WTC11 (cell line): ENCODE results near the gene ANO2. TPM values are rescaled to one million over a fixed set of nuclear protein-coding genes. Genes with fewer than 3 reads are reported as not detected.

ENCODE experiments used
- ATAC-seq: fragments of 200-7000 bp; cut with Tn5 transposase; 2 replicates; pipeline ENCODE4 v1.10.0; 2021; ENCODE audit warnings: mild to moderate bottlenecking, moderate library complexity
- CTCF ChIA-PET: fragments of 300-600 bp; sonication (Branson Sonifier 250); formaldehyde crosslinking; loops from one replicate; lab custom pipeline; 2021; ENCODE audit warnings: antibody characterized with exemption; lab: Charles Lee
- POLR2A ChIA-PET: fragments of 350-600 bp; sonication (Branson Sonifier 250); formaldehyde crosslinking; loops from one replicate; lab custom pipeline; 2021; ENCODE audit warnings: antibody characterized with exemption; lab: Charles Lee
- DNase-seq: peaks from one replicate; pipeline ENCODE4 v3.0.0; 2021; ENCODE audit warnings: low spot score
- H3K27ac Mint-ChIP-seq: 2 replicates; pipeline ENCODE4 v1.8.0; 2021; ENCODE audit warnings: mixed read lengths
- H3K27me3 Mint-ChIP-seq: 2 replicates; pipeline ENCODE4 v1.8.0; 2021; ENCODE audit warnings: low read depth, mild to moderate bottlenecking, moderate library complexity, mixed read lengths
- H3K36me3 Mint-ChIP-seq: 2 replicates; pipeline ENCODE4 v1.8.0; 2021; ENCODE audit warnings: mixed read lengths
- H3K4me1 Mint-ChIP-seq: 2 replicates; pipeline ENCODE4 v1.8.0; 2022; ENCODE audit warnings: mixed read lengths
- H3K4me3 Mint-ChIP-seq: 2 replicates; pipeline ENCODE4 v1.8.0; 2021; ENCODE audit warnings: mild to moderate bottlenecking, moderate library complexity, mixed read lengths
- H3K9me3 Mint-ChIP-seq: 2 replicates; pipeline ENCODE4 v1.8.0; 2021; ENCODE audit warnings: mixed read lengths
- ELF4 ChIP-seq: sonication (generic); formaldehyde crosslinking; IDR thresholded peaks from 2 replicates; pipeline ENCODE4 v1.8.1; 2022; ENCODE audit warnings: low read depth, mild to moderate bottlenecking, moderate library complexity, missing genetic modification reagents
- EMX1 ChIP-seq: fragments of 250-450 bp; sonication (Bioruptor Pico); IDR thresholded peaks from 2 replicates; pipeline ENCODE4 v1.8.0; 2021; ENCODE audit warnings: mild to moderate bottlenecking
- NR3C1 ChIP-seq: sonication (generic); formaldehyde crosslinking; conservative IDR thresholded peaks from 2 replicates; pipeline ENCODE4 v1.8.1; 2023; ENCODE audit warnings: low read depth, mild to moderate bottlenecking, missing genetic modification reagents
- ZNF138 ChIP-seq: sonication (generic); formaldehyde crosslinking; conservative IDR thresholded peaks from 2 replicates; pipeline ENCODE4 v1.8.1; 2022; ENCODE audit warnings: mild to moderate bottlenecking, moderate library complexity, missing genetic modification reagents
- total RNA-seq: library from RNA; stranded (reverse); gene quantifications from 3 replicates; pipeline ENCODE4 v1.2.3, GENCODE V29; 2021
- TF ChIP-seq, protein P1 (sequence below): sonication (generic); formaldehyde crosslinking; conservative IDR thresholded peaks from 2 replicates; pipeline ENCODE4 v1.8.1; 2023; ENCODE audit warnings: mild to moderate bottlenecking, low read depth, missing genetic modification reagents, moderate library complexity
- TF ChIP-seq, protein P2 (sequence below): sonication (generic); formaldehyde crosslinking; IDR thresholded peaks from 2 replicates; pipeline ENCODE4 v1.8.0; 2022; ENCODE audit warnings: missing genetic modification reagents
- TF ChIP-seq, protein P3 (sequence below): fragments of 250-450 bp; sonication (Bioruptor Pico); IDR thresholded peaks from 2 replicates; pipeline ENCODE4 v1.9.0; 2021; ENCODE audit warnings: mild to moderate bottlenecking
- TF ChIP-seq, protein P4 (sequence below): fragments of 250-450 bp; sonication (Bioruptor Pico); IDR thresholded peaks from 2 replicates; pipeline ENCODE4 v1.9.0; 2021; ENCODE audit warnings: mild to moderate bottlenecking
- TF ChIP-seq, protein P5 (sequence below): fragments of 250-450 bp; sonication (Bioruptor Pico); IDR thresholded peaks from 2 replicates; pipeline ENCODE4 v1.8.0; 2021; ENCODE audit warnings: mild to moderate bottlenecking

The ANO2 gene
- total RNA-seq, 1 experiment from 2014 or later = 2.8 TPM

DNA sequence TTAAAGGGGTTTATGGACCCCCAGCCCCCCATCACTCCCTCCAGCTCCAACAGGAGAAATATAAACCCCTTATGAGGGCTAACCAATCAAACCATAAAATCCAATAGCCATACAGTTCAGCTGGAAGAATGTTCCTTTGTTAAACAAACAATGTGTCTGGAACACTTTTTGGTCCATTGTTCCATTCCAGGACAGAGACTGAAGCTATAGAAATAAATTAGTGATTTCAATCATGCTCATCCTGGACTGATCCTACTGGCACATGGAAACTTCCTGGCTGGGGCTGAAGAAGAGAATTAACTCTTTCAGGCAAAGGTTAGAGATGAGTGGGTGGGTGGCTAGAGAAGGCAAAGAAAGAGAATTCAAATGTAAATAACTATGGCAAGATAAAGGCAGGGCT is 63.4 kb downstream of the ANO2 start:
- Mint-ChIP-seq H3K27ac (no peak overlapping the region), H3K4me3 (no peak overlapping the region), H3K36me3 (no peaks in the 10 kb centered on the region), H3K9me3 (no peaks in the 10 kb centered on the region), H3K27me3 (no peaks in the 10 kb centered on the region; the same call in 1 of the 2 replicates), H3K4me1 (peaks cover 12% of the 10 kb centered on the region)
- POLR2A ChIA-PET = no interaction called here
- CTCF ChIA-PET = no interaction called here
- no peak for DNase-seq
- no peak for TF ChIP-seq ZNF138 (CRISPR knock-in tag)
- no peak for ATAC-seq

DNA sequence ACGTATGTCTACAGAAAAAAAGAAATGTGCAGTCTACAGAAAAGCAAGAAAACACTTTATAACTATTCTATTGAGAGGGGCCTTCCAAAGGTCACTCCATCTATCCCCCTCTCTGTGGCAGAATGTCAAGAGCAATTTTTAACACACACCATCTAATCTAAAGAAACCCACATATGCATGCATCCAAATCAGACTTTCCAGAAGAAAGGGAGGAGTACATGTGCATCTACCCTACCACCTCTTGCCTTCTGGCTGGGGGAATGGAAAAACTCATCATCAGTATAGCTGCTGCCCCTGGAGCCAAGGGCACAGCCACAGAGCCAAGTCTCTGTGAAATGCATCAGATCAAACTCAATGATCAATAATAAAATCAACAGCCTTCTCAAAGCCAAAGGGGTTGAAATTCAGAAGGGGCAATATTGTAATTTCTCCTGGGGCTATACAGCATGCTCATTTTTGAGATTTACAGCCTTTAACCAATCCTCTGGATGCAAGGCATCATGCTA is 63.9 kb downstream of the ANO2 start:
- Mint-ChIP-seq H3K9me3 (no peaks in the 10 kb centered on the region), H3K4me3 (no peak overlapping the region), H3K27ac (no peak overlapping the region), H3K4me1 (peaks cover 12% of the 10 kb centered on the region), H3K36me3 (no peaks in the 10 kb centered on the region), H3K27me3 (no peaks in the 10 kb centered on the region; the same call in 1 of the 2 replicates)
- ATAC-seq (no peak), DNase-seq (no peak)
- TF ChIP-seq, protein P1, sequence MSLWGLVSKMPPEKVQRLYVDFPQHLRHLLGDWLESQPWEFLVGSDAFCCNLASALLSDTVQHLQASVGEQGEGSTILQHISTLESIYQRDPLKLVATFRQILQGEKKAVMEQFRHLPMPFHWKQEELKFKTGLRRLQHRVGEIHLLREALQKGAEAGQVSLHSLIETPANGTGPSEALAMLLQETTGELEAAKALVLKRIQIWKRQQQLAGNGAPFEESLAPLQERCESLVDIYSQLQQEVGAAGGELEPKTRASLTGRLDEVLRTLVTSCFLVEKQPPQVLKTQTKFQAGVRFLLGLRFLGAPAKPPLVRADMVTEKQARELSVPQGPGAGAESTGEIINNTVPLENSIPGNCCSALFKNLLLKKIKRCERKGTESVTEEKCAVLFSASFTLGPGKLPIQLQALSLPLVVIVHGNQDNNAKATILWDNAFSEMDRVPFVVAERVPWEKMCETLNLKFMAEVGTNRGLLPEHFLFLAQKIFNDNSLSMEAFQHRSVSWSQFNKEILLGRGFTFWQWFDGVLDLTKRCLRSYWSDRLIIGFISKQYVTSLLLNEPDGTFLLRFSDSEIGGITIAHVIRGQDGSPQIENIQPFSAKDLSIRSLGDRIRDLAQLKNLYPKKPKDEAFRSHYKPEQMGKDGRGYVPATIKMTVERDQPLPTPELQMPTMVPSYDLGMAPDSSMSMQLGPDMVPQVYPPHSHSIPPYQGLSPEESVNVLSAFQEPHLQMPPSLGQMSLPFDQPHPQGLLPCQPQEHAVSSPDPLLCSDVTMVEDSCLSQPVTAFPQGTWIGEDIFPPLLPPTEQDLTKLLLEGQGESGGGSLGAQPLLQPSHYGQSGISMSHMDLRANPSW (CRISPR knock-in tag) = no peak
- TF ChIP-seq NR3C1 (no peak), EMX1 (CRISPR knock-in tag) (no peak)
- TF ChIP-seq, protein P2, sequence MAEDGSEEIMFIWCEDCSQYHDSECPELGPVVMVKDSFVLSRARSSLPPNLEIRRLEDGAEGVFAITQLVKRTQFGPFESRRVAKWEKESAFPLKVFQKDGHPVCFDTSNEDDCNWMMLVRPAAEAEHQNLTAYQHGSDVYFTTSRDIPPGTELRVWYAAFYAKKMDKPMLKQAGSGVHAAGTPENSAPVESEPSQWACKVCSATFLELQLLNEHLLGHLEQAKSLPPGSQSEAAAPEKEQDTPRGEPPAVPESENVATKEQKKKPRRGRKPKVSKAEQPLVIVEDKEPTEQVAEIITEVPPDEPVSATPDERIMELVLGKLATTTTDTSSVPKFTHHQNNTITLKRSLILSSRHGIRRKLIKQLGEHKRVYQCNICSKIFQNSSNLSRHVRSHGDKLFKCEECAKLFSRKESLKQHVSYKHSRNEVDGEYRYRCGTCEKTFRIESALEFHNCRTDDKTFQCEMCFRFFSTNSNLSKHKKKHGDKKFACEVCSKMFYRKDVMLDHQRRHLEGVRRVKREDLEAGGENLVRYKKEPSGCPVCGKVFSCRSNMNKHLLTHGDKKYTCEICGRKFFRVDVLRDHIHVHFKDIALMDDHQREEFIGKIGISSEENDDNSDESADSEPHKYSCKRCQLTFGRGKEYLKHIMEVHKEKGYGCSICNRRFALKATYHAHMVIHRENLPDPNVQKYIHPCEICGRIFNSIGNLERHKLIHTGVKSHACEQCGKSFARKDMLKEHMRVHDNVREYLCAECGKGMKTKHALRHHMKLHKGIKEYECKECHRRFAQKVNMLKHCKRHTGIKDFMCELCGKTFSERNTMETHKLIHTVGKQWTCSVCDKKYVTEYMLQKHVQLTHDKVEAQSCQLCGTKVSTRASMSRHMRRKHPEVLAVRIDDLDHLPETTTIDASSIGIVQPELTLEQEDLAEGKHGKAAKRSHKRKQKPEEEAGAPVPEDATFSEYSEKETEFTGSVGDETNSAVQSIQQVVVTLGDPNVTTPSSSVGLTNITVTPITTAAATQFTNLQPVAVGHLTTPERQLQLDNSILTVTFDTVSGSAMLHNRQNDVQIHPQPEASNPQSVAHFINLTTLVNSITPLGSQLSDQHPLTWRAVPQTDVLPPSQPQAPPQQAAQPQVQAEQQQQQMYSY (CRISPR knock-in tag) = no peak
- TF ChIP-seq, protein P3, sequence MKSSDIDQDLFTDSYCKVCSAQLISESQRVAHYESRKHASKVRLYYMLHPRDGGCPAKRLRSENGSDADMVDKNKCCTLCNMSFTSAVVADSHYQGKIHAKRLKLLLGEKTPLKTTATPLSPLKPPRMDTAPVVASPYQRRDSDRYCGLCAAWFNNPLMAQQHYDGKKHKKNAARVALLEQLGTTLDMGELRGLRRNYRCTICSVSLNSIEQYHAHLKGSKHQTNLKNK = no peak
- TF ChIP-seq, protein P4, sequence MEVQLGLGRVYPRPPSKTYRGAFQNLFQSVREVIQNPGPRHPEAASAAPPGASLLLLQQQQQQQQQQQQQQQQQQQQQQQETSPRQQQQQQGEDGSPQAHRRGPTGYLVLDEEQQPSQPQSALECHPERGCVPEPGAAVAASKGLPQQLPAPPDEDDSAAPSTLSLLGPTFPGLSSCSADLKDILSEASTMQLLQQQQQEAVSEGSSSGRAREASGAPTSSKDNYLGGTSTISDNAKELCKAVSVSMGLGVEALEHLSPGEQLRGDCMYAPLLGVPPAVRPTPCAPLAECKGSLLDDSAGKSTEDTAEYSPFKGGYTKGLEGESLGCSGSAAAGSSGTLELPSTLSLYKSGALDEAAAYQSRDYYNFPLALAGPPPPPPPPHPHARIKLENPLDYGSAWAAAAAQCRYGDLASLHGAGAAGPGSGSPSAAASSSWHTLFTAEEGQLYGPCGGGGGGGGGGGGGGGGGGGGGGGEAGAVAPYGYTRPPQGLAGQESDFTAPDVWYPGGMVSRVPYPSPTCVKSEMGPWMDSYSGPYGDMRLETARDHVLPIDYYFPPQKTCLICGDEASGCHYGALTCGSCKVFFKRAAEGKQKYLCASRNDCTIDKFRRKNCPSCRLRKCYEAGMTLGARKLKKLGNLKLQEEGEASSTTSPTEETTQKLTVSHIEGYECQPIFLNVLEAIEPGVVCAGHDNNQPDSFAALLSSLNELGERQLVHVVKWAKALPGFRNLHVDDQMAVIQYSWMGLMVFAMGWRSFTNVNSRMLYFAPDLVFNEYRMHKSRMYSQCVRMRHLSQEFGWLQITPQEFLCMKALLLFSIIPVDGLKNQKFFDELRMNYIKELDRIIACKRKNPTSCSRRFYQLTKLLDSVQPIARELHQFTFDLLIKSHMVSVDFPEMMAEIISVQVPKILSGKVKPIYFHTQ (CRISPR knock-in tag) = no peak
- POLR2A ChIA-PET = no interaction called here
- CTCF ChIA-PET = no interaction called here

DNA sequence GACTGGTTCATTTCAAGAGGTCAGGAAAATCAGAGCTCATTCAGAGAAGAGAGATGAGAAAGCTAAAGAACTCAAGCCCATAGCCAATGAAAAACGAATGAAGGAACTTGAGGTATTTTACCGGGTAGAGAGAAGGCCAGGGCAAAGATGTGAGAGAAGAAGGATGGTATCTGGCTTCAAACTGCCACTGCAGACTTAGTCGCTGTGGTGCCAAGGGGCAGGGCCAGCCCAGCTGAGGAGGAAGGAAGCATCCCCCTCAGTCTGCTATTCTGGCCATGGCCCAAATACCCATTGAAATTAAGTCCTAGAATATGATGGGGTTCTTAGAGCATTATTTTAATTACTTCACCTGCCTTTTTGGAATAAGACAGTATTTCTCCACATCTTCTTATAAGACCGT is 69.2 kb downstream of the ANO2 start:
- no peaks in the 10 kb centered on the region for H3K36me3 Mint-ChIP-seq
- DNase-seq (no peak), ATAC-seq (no peak)
- no peaks in the 10 kb centered on the region for H3K9me3 Mint-ChIP-seq
- no peaks in the 10 kb centered on the region for H3K27me3 Mint-ChIP-seq
- H3K4me1 Mint-ChIP-seq = peaks cover 10% of the 10 kb centered on the region
- TF ChIP-seq, protein P5, sequence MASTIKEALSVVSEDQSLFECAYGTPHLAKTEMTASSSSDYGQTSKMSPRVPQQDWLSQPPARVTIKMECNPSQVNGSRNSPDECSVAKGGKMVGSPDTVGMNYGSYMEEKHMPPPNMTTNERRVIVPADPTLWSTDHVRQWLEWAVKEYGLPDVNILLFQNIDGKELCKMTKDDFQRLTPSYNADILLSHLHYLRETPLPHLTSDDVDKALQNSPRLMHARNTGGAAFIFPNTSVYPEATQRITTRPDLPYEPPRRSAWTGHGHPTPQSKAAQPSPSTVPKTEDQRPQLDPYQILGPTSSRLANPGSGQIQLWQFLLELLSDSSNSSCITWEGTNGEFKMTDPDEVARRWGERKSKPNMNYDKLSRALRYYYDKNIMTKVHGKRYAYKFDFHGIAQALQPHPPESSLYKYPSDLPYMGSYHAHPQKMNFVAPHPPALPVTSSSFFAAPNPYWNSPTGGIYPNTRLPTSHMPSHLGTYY (CRISPR knock-in tag) = no peak
- no peak for TF ChIP-seq ELF4 (CRISPR knock-in tag)
- TF ChIP-seq, all 79 proteins: peak for 0
- no peak overlapping the region for H3K4me3 Mint-ChIP-seq
- ChIA-PET CTCF (no interaction called here), POLR2A (no interaction called here)
- no peak overlapping the region for H3K27ac Mint-ChIP-seq
